Astrocyte (in vitro differentiated cells and primary cell): ENCODE results near the gene GAS2. TPM values are rescaled to one million over a fixed set of nuclear protein-coding genes. Genes with fewer than 3 reads are reported as not detected.

Source experiments
- DNase-seq: peaks from one replicate; pipeline ENCODE4 v3.0.0-alpha.2; 2010; ENCODE audit warnings: low read depth
- FAIRE-seq: peaks from 2 replicates; lab custom pipeline; 2011; peaks lifted over from hg19 to GRCh38; lab: Jason Lieb, UNC
- H2AFZ ChIP-seq: 2 replicates; pipeline ENCODE4 v1.6.0; 2012; ENCODE audit warnings: low read depth, low read length, inconsistent platforms
- H3K27ac ChIP-seq: 2 replicates; pipeline ENCODE4 v1.5.1; 2011; ENCODE audit warnings: low read depth, low read length, inconsistent platforms
- H3K27me3 ChIP-seq: 2 replicates; pipeline ENCODE4 v1.6.0; 2011; ENCODE audit warnings: low read length, inconsistent platforms; ENCODE audit not compliant: insufficient read depth
- H3K36me3 ChIP-seq: 2 replicates; pipeline ENCODE4 v1.5.1; 2011; ENCODE audit warnings: low read length, inconsistent platforms; ENCODE audit not compliant: insufficient read depth
- H3K4me1 ChIP-seq: 2 replicates; pipeline ENCODE4 v1.5.1; 2011; ENCODE audit warnings: low read length, inconsistent platforms; ENCODE audit not compliant: insufficient read depth
- H3K4me2 ChIP-seq: 2 replicates; pipeline ENCODE4 v1.6.0; 2012; ENCODE audit warnings: low read length, inconsistent platforms
- H3K4me3 ChIP-seq: 2 replicates; pipeline ENCODE4 v1.5.1; 2011; ENCODE audit warnings: low read depth, mild to moderate bottlenecking, low read length, inconsistent platforms; ENCODE audit not compliant: insufficient read depth
- H3K79me2 ChIP-seq: 2 replicates; pipeline ENCODE4 v1.6.0; 2012; ENCODE audit warnings: mild to moderate bottlenecking, low read length, inconsistent platforms; ENCODE audit not compliant: insufficient read depth
- H3K9ac ChIP-seq: 2 replicates; pipeline ENCODE4 v1.6.0; 2012; ENCODE audit warnings: mild to moderate bottlenecking, low read length, inconsistent platforms
- H3K9me3 ChIP-seq: 2 replicates; pipeline ENCODE4 v1.5.1; 2012; ENCODE audit warnings: low read depth, mild to moderate bottlenecking, low read length, inconsistent platforms; ENCODE audit not compliant: insufficient read depth
- H4K20me1 ChIP-seq: 2 replicates; pipeline ENCODE4 v1.6.0; 2012; ENCODE audit warnings: low read length, inconsistent platforms; ENCODE audit not compliant: insufficient read depth
- H3K27ac Mint-ChIP-seq: one replicate; pipeline ENCODE4 v1.8.0; 2021; ENCODE audit warnings: mild to moderate bottlenecking, mixed read lengths; ENCODE audit not compliant: unreplicated experiment
- H3K27me3 Mint-ChIP-seq: one replicate; pipeline ENCODE4 v1.8.0; 2021; ENCODE audit warnings: low read depth, mixed read lengths; ENCODE audit not compliant: unreplicated experiment
- H3K36me3 Mint-ChIP-seq: one replicate; pipeline ENCODE4 v1.8.0; 2021; ENCODE audit warnings: low read depth, mixed read lengths; ENCODE audit not compliant: unreplicated experiment
- H3K4me1 Mint-ChIP-seq: one replicate; pipeline ENCODE4 v1.8.0; 2021; ENCODE audit warnings: low read depth, mixed read lengths; ENCODE audit not compliant: unreplicated experiment
- H3K4me3 Mint-ChIP-seq: one replicate; pipeline ENCODE4 v1.8.0; 2021; ENCODE audit warnings: mild to moderate bottlenecking, moderate library complexity, mixed read lengths; ENCODE audit not compliant: unreplicated experiment
- H3K9me3 Mint-ChIP-seq: one replicate; pipeline ENCODE4 v1.8.0; 2021; ENCODE audit warnings: mild to moderate bottlenecking, mixed read lengths; ENCODE audit not compliant: unreplicated experiment
- EZH2 ChIP-seq: IDR thresholded peaks from 2 replicates; pipeline ENCODE4 v1.6.1; 2012; ENCODE audit warnings: mild to moderate bottlenecking, low read length, inconsistent platforms; ENCODE audit not compliant: insufficient read depth
- total RNA-seq: library from RNA; stranded (reverse); gene quantifications from 2 replicates; pipeline ENCODE4 v1.2.1, GENCODE V29; 2021
- TF ChIP-seq, protein P1 (sequence below): IDR thresholded peaks from 2 replicates; pipeline ENCODE4 v1.5.1; 2011; ENCODE audit warnings: low read depth, mild to moderate bottlenecking, inconsistent platforms, low read length, moderate library complexity; ENCODE audit not compliant: insufficient read depth

GAS2 gene
- total RNA-seq, 1 donor from 2014 or later, result 1.5 TPM

DNA sequence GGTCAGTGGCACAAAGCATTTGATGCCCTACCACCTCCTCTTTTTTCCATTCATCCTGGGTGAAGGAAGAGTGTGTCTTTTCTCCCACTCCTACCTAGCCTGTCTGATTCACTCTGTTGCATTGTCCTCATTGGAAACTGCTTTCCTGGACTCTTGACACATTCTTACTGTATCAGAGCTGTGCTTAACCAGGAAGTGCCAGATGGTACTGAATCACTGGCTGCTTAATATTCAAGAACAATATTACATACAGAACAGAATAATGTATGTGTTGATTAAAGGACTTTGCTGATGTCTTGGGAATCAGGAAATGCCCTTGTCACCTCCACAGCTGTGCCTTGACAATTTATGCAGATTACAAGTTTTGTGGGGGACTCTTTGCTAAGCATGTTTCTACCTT is 118.8 kb downstream of the GAS2 start:
- peak overlapping the region; percentile 14 for H3K9ac ChIP-seq
- FAIRE-seq (no peak), DNase-seq (peak; percentile 65)
- peak overlapping the region; percentile 83 for H3K27ac Mint-ChIP-seq
- no peaks in the 10 kb centered on the region for H3K36me3 ChIP-seq
- H3K9me3 ChIP-seq, result no peaks in the 10 kb centered on the region
- H3K27ac ChIP-seq, result peak overlapping the region; percentile 24
- TF ChIP-seq, protein P1, sequence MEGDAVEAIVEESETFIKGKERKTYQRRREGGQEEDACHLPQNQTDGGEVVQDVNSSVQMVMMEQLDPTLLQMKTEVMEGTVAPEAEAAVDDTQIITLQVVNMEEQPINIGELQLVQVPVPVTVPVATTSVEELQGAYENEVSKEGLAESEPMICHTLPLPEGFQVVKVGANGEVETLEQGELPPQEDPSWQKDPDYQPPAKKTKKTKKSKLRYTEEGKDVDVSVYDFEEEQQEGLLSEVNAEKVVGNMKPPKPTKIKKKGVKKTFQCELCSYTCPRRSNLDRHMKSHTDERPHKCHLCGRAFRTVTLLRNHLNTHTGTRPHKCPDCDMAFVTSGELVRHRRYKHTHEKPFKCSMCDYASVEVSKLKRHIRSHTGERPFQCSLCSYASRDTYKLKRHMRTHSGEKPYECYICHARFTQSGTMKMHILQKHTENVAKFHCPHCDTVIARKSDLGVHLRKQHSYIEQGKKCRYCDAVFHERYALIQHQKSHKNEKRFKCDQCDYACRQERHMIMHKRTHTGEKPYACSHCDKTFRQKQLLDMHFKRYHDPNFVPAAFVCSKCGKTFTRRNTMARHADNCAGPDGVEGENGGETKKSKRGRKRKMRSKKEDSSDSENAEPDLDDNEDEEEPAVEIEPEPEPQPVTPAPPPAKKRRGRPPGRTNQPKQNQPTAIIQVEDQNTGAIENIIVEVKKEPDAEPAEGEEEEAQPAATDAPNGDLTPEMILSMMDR, result no peak
- TF ChIP-seq EZH2, result no peak
- H3K27me3 Mint-ChIP-seq, result no peaks in the 10 kb centered on the region
- H3K4me2 ChIP-seq, result peak overlapping the region; percentile 62
- no peak overlapping the region for H3K4me3 ChIP-seq
- no peaks in the 10 kb centered on the region for H3K9me3 Mint-ChIP-seq
- H3K79me2 ChIP-seq, result no peaks in the 10 kb centered on the region
- H3K4me3 Mint-ChIP-seq, result no peak overlapping the region
- peak overlapping the region; percentile 8 for H2AFZ ChIP-seq
- H3K27me3 ChIP-seq, result no peaks in the 10 kb centered on the region
- H4K20me1 ChIP-seq, result no peaks in the 10 kb centered on the region
- no peaks in the 10 kb centered on the region for H3K36me3 Mint-ChIP-seq
- H3K4me1 ChIP-seq, result peaks cover 12% of the 10 kb centered on the region
- H3K4me1 Mint-ChIP-seq, result peaks cover 11% of the 10 kb centered on the region

- no peaks in the 10 kb centered on the region for H4K20me1 ChIP-seq
- no peak overlapping the region for H3K9ac ChIP-seq
- no peak overlapping the region for H3K27ac ChIP-seq
- TF ChIP-seq, protein P1, result no peak
- no peak for TF ChIP-seq EZH2
- no peak overlapping the region for H3K4me2 ChIP-seq
- H3K36me3 ChIP-seq, result no peaks in the 10 kb centered on the region
- FAIRE-seq (no peak), DNase-seq (no peak)
- H3K4me3 ChIP-seq, result no peak overlapping the region
- H3K27me3 Mint-ChIP-seq, result no peaks in the 10 kb centered on the region
- H3K4me1 Mint-ChIP-seq, result peaks cover 11% of the 10 kb centered on the region
- H2AFZ ChIP-seq, result no peak overlapping the region
- no peaks in the 10 kb centered on the region for H3K27me3 ChIP-seq
- H3K4me3 Mint-ChIP-seq, result no peak overlapping the region
- no peak overlapping the region for H3K27ac Mint-ChIP-seq
- no peaks in the 10 kb centered on the region for H3K36me3 Mint-ChIP-seq
- peaks cover 12% of the 10 kb centered on the region for H3K4me1 ChIP-seq
- no peaks in the 10 kb centered on the region for H3K9me3 Mint-ChIP-seq
- no peaks in the 10 kb centered on the region for H3K79me2 ChIP-seq
- H3K9me3 ChIP-seq, result no peaks in the 10 kb centered on the region
Observed at GRCh38 chr11:22786475-22786874, 120.1 kb downstream of the GAS2 start.

DNA sequence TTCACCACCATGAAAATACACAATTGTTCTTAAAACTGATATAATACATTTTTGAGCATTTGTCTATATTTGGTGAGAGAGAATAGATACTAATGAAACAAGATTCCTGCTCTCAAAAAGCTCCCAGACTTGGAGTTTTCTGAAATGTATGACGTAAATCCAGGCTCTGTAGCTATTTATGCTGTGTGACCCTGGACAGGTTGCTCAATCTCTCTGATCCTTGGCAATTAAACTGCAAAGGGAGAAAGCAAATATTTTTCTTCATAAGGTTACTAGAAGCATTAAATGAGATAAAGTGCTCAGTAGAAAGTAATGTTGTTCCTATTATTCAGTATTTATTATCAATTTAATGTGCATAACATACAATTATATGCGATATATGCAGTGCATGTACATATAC is 120.6 kb downstream of the GAS2 start:
- Mint-ChIP-seq H3K27me3 (no peaks in the 10 kb centered on the region), H3K9me3 (no peaks in the 10 kb centered on the region), H3K27ac (no peak overlapping the region), H3K4me3 (no peak overlapping the region), H3K36me3 (no peaks in the 10 kb centered on the region), H3K4me1 (peaks cover 11% of the 10 kb centered on the region)
- Histone ChIP-seq H3K27ac (no peak overlapping the region), H3K9ac (no peak overlapping the region), H3K4me2 (no peak overlapping the region), H3K4me3 (no peak overlapping the region), H3K4me1 (peaks cover 15% of the 10 kb centered on the region), H3K36me3 (no peaks in the 10 kb centered on the region), H2AFZ (no peak overlapping the region), H3K27me3 (no peaks in the 10 kb centered on the region), H4K20me1 (no peaks in the 10 kb centered on the region), H3K79me2 (no peaks in the 10 kb centered on the region), H3K9me3 (no peaks in the 10 kb centered on the region)
- no peak for DNase-seq
- FAIRE-seq, result no peak
- TF ChIP-seq EZH2, result no peak
- TF ChIP-seq, protein P1, result no peak
